ENCODE results near the gene MYO5A. TPM values are rescaled to one million over a fixed set of nuclear protein-coding genes. Genes with fewer than 3 reads are reported as not detected.

Gene MYO5A
- total RNA-seq, 4 donors from 2014 or later = 22.0 to 37.4 (median 33.2) TPM

DNA sequence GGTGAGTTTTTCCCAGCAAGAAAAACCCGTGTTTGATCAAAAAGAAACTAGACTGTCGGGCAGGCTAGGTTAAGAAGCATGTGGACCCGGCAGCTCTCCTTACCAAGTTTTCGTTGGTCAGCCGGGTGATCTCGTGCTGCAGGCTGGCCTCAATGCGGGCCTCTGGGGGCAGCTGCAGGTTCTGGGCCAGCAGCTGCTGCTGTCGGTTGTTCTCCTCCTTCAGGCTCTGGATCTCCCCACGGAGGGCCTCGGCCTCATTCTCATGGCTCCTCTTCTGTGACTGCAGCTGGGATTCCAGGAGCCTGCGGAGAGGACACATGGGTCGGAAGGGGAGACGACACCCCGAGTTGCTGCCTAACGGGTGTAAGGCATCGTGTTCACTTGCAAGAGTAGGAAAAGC, 188.6 kb downstream of the MYO5A start:
- H3K27me3 ChIP-seq = no peaks in the 10 kb centered on the region
- peaks cover 5 to 14% (median 9%) of the 10 kb centered on the region in 4 donors for H3K4me1 ChIP-seq
- TF ChIP-seq POLR2A (IDR thresholded peaks at IDR 0.05; ENCODE audit: low read depth) (no peak), POLR2AphosphoS5 (IDR thresholded peaks at IDR 0.05) (no peak), EP300 (IDR thresholded peaks at IDR 0.05) (no peak)
- TF ChIP-seq, protein P1, sequence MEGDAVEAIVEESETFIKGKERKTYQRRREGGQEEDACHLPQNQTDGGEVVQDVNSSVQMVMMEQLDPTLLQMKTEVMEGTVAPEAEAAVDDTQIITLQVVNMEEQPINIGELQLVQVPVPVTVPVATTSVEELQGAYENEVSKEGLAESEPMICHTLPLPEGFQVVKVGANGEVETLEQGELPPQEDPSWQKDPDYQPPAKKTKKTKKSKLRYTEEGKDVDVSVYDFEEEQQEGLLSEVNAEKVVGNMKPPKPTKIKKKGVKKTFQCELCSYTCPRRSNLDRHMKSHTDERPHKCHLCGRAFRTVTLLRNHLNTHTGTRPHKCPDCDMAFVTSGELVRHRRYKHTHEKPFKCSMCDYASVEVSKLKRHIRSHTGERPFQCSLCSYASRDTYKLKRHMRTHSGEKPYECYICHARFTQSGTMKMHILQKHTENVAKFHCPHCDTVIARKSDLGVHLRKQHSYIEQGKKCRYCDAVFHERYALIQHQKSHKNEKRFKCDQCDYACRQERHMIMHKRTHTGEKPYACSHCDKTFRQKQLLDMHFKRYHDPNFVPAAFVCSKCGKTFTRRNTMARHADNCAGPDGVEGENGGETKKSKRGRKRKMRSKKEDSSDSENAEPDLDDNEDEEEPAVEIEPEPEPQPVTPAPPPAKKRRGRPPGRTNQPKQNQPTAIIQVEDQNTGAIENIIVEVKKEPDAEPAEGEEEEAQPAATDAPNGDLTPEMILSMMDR (IDR thresholded peaks at IDR 0.05) = no peak
- intact Hi-C loops (cut with DNase I) = no loop called here
- no peak for DNase-seq (ENCODE audit: extremely low spot score)
- H3K27ac ChIP-seq (replicated peaks in 1 of 4) = no peak overlapping the region
- peaks cover 4 to 48% (median 7%) of the 10 kb centered on the region in 4 donors for H3K36me3 ChIP-seq
- H3K4me3 ChIP-seq = no peak overlapping the region
- H3K9me3 ChIP-seq = no peaks in the 10 kb centered on the region
- WGBS = 92% methylated on average over 16 of the region's 16 CpGs

DNA sequence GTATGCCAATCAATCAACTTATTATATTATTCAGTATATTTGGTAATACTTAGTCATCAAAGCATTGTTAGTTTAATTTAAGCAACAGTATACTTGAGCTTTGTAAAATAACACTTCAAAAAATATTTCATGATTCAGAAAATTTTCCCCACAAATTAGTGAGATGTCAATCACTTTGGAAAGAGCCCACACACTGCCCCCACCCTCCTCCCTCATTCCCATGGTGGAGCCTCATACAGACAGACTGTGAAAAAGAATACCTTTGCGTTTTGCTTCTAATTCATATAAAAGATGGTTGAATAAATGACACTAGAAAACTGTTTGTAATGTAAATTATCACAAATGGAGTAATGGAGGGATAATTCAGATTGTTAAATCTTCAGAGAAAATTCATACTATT, 189.8 kb downstream of the MYO5A start:
- intact Hi-C loops (cut with DNase I) = loop anchor here (10.0 kb wide), 1 partner anchor 84 kb away; no protein-coding TSS in a partner anchor
- no peak overlapping the region for H3K4me3 ChIP-seq
- H3K27ac ChIP-seq (replicated peaks in 1 of 4) = no peak overlapping the region
- no peaks in the 10 kb centered on the region for H3K27me3 ChIP-seq
- TF ChIP-seq, protein P1 (IDR thresholded peaks at IDR 0.05) = no peak
- TF ChIP-seq EP300 (IDR thresholded peaks at IDR 0.05) (no peak), POLR2A (IDR thresholded peaks at IDR 0.05; ENCODE audit: low read depth) (no peak), POLR2AphosphoS5 (IDR thresholded peaks at IDR 0.05) (no peak)
- no peaks in the 10 kb centered on the region for H3K9me3 ChIP-seq
- H3K36me3 ChIP-seq = peaks cover 6 to 49% (median 7%) of the 10 kb centered on the region in 4 donors
- peaks cover 0 to 11% (median 7%) of the 10 kb centered on the region in 4 donors for H3K4me1 ChIP-seq
- DNase-seq (ENCODE audit: extremely low spot score) = no peak
- 89% methylated on average over 1 of the region's 1 CpG for WGBS

DNA sequence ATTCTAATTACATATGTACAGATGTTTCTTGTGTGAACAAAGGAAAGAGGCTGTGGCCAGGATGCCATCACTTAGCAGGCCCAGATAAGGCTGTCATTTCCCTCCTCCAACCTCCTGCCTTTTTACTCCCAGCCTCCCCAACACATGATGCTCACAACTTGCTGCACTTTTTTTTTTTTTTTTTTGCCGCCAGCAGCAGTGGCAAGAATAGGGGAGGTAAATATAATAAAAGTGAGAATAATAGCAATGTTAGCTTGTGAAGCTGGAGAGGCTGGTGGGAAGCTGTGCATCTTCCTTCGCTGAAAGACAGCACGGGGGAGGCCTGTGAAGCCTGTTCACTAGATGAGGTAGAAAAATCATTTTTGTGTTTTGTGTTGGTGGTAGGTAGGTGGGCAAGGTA, 190.6 kb downstream of the MYO5A start:
- H3K4me1 ChIP-seq = peaks cover 0 to 11% (median 6%) of the 10 kb centered on the region in 4 donors
- H3K27ac ChIP-seq (replicated peaks in 1 of 4) = no peak overlapping the region
- intact Hi-C loops (cut with DNase I) = loop anchor here (10.0 kb wide), 1 partner anchor 83 kb away; no protein-coding TSS in a partner anchor
- TF ChIP-seq, protein P1 (IDR thresholded peaks at IDR 0.05) = no peak
- TF ChIP-seq POLR2A (IDR thresholded peaks at IDR 0.05; ENCODE audit: low read depth) (no peak), EP300 (IDR thresholded peaks at IDR 0.05) (no peak), POLR2AphosphoS5 (IDR thresholded peaks at IDR 0.05) (no peak)
- DNase-seq (ENCODE audit: extremely low spot score) = no peak
- no peak overlapping the region for H3K4me3 ChIP-seq
- WGBS = 90% methylated on average over 3 of the region's 3 CpGs
- H3K9me3 ChIP-seq = no peaks in the 10 kb centered on the region
- H3K27me3 ChIP-seq = no peaks in the 10 kb centered on the region
- peaks cover 6 to 49% (median 7%) of the 10 kb centered on the region in 4 donors for H3K36me3 ChIP-seq

DNA sequence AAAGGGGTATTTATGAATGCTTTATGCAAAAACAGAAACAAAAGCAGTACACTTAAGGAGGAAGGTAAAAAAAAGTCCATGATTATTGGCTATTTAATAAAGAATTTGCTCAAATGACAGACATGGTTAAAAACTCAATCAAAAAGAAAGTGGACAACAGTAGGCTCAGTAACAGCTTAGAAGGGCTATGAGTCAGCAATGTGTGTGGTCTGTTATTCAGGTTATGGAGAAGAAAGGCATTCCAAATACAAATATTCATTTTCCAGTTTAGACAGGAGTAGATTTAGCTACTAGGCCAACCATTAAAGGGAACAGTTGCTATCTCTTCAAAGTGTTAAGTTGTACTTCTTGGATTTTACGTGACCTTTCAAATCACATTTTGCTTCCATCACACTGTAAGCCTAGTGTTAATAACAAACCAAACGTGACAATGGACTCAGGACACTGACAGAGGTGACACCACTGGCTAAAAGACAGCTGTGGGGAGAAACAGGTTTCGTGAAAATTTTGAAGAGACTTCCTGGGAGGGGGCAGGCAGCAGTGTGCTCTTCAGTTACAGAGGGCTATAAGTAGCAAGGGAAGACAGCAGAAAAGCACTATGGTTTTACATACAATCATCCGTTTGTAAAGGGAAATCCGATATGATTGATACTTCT, 191.4 kb downstream of the MYO5A start:
- Histone ChIP-seq H3K27me3 (no peaks in the 10 kb centered on the region), H3K9me3 (no peaks in the 10 kb centered on the region), H3K36me3 (peaks cover 6 to 44% (median 7%) of the 10 kb centered on the region in 4 donors), H3K4me3 (no peak overlapping the region), H3K27ac (replicated peaks in 1 of 4) (no peak overlapping the region), H3K4me1 (peaks cover 0 to 11% (median 6%) of the 10 kb centered on the region in 4 donors)
- intact Hi-C loops (cut with DNase I) = loop anchor here (10.0 kb wide), 1 partner anchor 83 kb away; no protein-coding TSS in a partner anchor
- TF ChIP-seq POLR2A (IDR thresholded peaks at IDR 0.05; ENCODE audit: low read depth) (no peak), POLR2AphosphoS5 (IDR thresholded peaks at IDR 0.05) (no peak), EP300 (IDR thresholded peaks at IDR 0.05) (no peak)
- TF ChIP-seq, protein P1 (IDR thresholded peaks at IDR 0.05) = no peak
- no peak for DNase-seq (ENCODE audit: extremely low spot score)
- 73% methylated on average over 5 of the region's 5 CpGs for WGBS
